Measurements from ENCODE around the gene CDC42BPA. TPM values are rescaled to one million over a fixed set of nuclear protein-coding genes. Genes with fewer than 3 reads are reported as not detected.

CDC42BPA gene
- polyA plus RNA-seq, 3 donors, result 0.20 to 0.45 (median 0.39) TPM

- H3K4me1 ChIP-seq (ENCODE audit: control insufficient read depth in 1 of 2, insufficient read depth in 2 of 2, low read length in 2 of 2), result peaks cover 20 to 22% of the 10 kb centered on the region in 2 donors
- no peak overlapping the region for H3K9ac ChIP-seq (ENCODE audit: insufficient read depth, low read length, poor library complexity, severe bottlenecking)
- H3K36me3 Mint-ChIP-seq, result peaks cover 33 to 46% of the 10 kb centered on the region in 2 donors
- H3K4me2 ChIP-seq (replicated peaks; ENCODE audit: extremely low read depth, low read length, poor library complexity, severe bottlenecking), result no peak overlapping the region
- H4K20me1 ChIP-seq (ENCODE audit: insufficient read depth, low read length), result no peaks in the 10 kb centered on the region
- H3K4me3 Mint-ChIP-seq, result no peak overlapping the region
- no CpG with 5 or more reads among the region's 3 CpGs for WGBS (ENCODE audit: insufficient coverage)
- H3K4me1 Mint-ChIP-seq, result peaks cover 21% of the 10 kb centered on the region
- peak overlapping the region in 1 of 2 donors; percentile 76 for H3K27ac ChIP-seq (ENCODE audit: low read depth in 1 of 2, low read length in 2 of 2)
- H3K36me3 ChIP-seq (replicated peaks in 1 of 2; ENCODE audit: control insufficient read depth in 1 of 2, insufficient read depth in 2 of 2, low read length in 2 of 2), result peaks cover 38 to 49% of the 10 kb centered on the region in 2 donors
- no peaks in the 10 kb centered on the region for H3K27me3 ChIP-seq (ENCODE audit: control insufficient read depth in 2 of 2, insufficient read depth in 2 of 2, low read length in 2 of 2)
- no peaks in the 10 kb centered on the region for H3K9me3 ChIP-seq (replicated peaks in 1 of 2; ENCODE audit: control insufficient read depth in 1 of 2, insufficient read depth in 1 of 2, low read length in 2 of 2)
- no peaks in the 10 kb centered on the region for H3K9me3 Mint-ChIP-seq
- no peak for DNase-seq
- no peak overlapping the region for H3K4me3 ChIP-seq (replicated peaks in 1 of 3; ENCODE audit: low read depth in 2 of 3, low read length in 3 of 3)
- H3K27me3 Mint-ChIP-seq (ENCODE audit: low read depth in 3 of 3), result peaks cover 0 to 2% (median 0%) of the 10 kb centered on the region in 3 donors
- no peaks in the 10 kb centered on the region for H3K79me2 ChIP-seq (ENCODE audit: insufficient read depth, low read length)
- H3K27ac Mint-ChIP-seq, result peak overlapping the region in 1 of 7 donors; percentile 10
- H2AFZ ChIP-seq (ENCODE audit: insufficient read depth, low read depth, low read length, poor library complexity, severe bottlenecking), result no peak overlapping the region
- intact Hi-C loops (cut with micrococcal nuclease), result no loop called here
- TF ChIP-seq CTCF (IDR thresholded peaks at IDR 0.05), result no peak
These were observed 330.0 kb downstream of the CDC42BPA start for GRCh38 chr1:226988334-226988666.

- no peaks in the 10 kb centered on the region for H3K79me2 ChIP-seq (ENCODE audit: insufficient read depth, low read length)
- no peak for DNase-seq
- no peak overlapping the region for H3K4me3 Mint-ChIP-seq
- peak overlapping the region in 1 of 2 donors; percentile 76 for H3K27ac ChIP-seq (ENCODE audit: low read depth in 1 of 2, low read length in 2 of 2)
- H4K20me1 ChIP-seq (ENCODE audit: insufficient read depth, low read length), result no peaks in the 10 kb centered on the region
- no peaks in the 10 kb centered on the region for H3K9me3 Mint-ChIP-seq
- H3K4me2 ChIP-seq (replicated peaks; ENCODE audit: extremely low read depth, low read length, poor library complexity, severe bottlenecking), result no peak overlapping the region
- no peak for TF ChIP-seq CTCF (IDR thresholded peaks at IDR 0.05)
- peaks cover 21% of the 10 kb centered on the region for H3K4me1 Mint-ChIP-seq
- peaks cover 0 to 2% (median 0%) of the 10 kb centered on the region in 3 donors for H3K27me3 Mint-ChIP-seq (ENCODE audit: low read depth in 3 of 3)
- no peak overlapping the region for H2AFZ ChIP-seq (ENCODE audit: insufficient read depth, low read depth, low read length, poor library complexity, severe bottlenecking)
- WGBS (ENCODE audit: insufficient coverage), result 97% methylated on average over 13 of the region's 16 CpGs
- intact Hi-C loops (cut with micrococcal nuclease), result no loop called here
- peaks cover 20 to 22% of the 10 kb centered on the region in 2 donors for H3K4me1 ChIP-seq (ENCODE audit: control insufficient read depth in 1 of 2, insufficient read depth in 2 of 2, low read length in 2 of 2)
- H3K9ac ChIP-seq (ENCODE audit: insufficient read depth, low read length, poor library complexity, severe bottlenecking), result no peak overlapping the region
- H3K36me3 Mint-ChIP-seq, result peaks cover 38 to 51% of the 10 kb centered on the region in 2 donors
- H3K4me3 ChIP-seq (replicated peaks in 1 of 3; ENCODE audit: low read depth in 2 of 3, low read length in 3 of 3), result no peak overlapping the region
- peaks cover 43 to 55% of the 10 kb centered on the region in 2 donors for H3K36me3 ChIP-seq (replicated peaks in 1 of 2; ENCODE audit: control insufficient read depth in 1 of 2, insufficient read depth in 2 of 2, low read length in 2 of 2)
- H3K27ac Mint-ChIP-seq, result peak overlapping the region in 2 of 7 donors; percentile 5 to 10
- H3K9me3 ChIP-seq (replicated peaks in 1 of 2; ENCODE audit: control insufficient read depth in 1 of 2, insufficient read depth in 1 of 2, low read length in 2 of 2), result no peaks in the 10 kb centered on the region
- H3K27me3 ChIP-seq (ENCODE audit: control insufficient read depth in 2 of 2, insufficient read depth in 2 of 2, low read length in 2 of 2), result no peaks in the 10 kb centered on the region
These were observed 330.5 kb downstream of the CDC42BPA start for GRCh38 chr1:226987623-226988333.
